Ascending aorta (tissue), 2 donors: Measurements from ENCODE around the gene ENPP5. TPM values are rescaled to one million over a fixed set of nuclear protein-coding genes. Genes with fewer than 3 reads are reported as not detected.
"Not testable (repeated sequence)": the region's sequence is repeated elsewhere in the genome, so short reads cannot be mapped to it uniquely, and the experiment has no call there.

Experiments used
- DNase-seq, 2 donors: peaks; one replicate each; pipeline ENCODE4 v3.0.0-alpha.2; 2019; ENCODE audit warnings: low spot score in 2 of 2
- H3K27ac ChIP-seq, 2 donors: fragments of 200-600 bp; sonication (generic); one replicate each; pipeline ENCODE4 v1.5.1; 2016 to 2017; ENCODE audit warnings: mild to moderate bottlenecking in 1 of 2
- H3K27me3 ChIP-seq: fragments of 200-600 bp; sonication (generic); one replicate; pipeline ENCODE4 v1.5.1; 2017
- H3K36me3 ChIP-seq, 2 donors: fragments of 200-600 bp; sonication (generic); one replicate each; pipeline ENCODE4 v1.5.1; 2016
- H3K4me1 ChIP-seq, 2 donors: fragments of 200-600 bp; sonication (generic); one replicate each; pipeline ENCODE4 v1.5.1; 2016 to 2017; ENCODE audit warnings: mild to moderate bottlenecking in 1 of 2
- H3K4me3 ChIP-seq, 2 donors: fragments of 200-600 bp; sonication (generic); one replicate each; pipeline ENCODE4 v1.5.1; 2016 to 2017; ENCODE audit warnings: mild to moderate bottlenecking in 1 of 2
- H3K9me3 ChIP-seq, 2 donors: fragments of 200-600 bp; sonication (generic); one replicate each; pipeline ENCODE4 v1.5.1; 2016
- intact Hi-C: fragments of 100-400 bp; cut with DNase I; formaldehyde crosslinking; loops from one replicate; pipeline ENCODE4 v1.15.1; 2023
- total RNA-seq: library from RNA; depleted of rRNA; stranded (reverse); fragments of >200 nt; gene quantifications from one replicate; pipeline ENCODE4 v1.1.0, GENCODE V29; 2016
- TF ChIP-seq, protein P1 (sequence below), 3 experiments: fragments of 200-600 bp in 2 of 3; fragments of 450-650 bp in 1 of 3; sonication (generic) in 2 of 3; IDR thresholded peaks; one replicate each; pipeline ENCODE4 v1.5.1; 2016 to 2019; ENCODE audit warnings: antibody characterized with exemption in 3 of 3, mild to moderate bottlenecking in 1 of 3, moderate library complexity in 1 of 3

ENPP5 gene
- total RNA-seq, 1 donor from 2014 or later, result 0.53 TPM

DNA sequence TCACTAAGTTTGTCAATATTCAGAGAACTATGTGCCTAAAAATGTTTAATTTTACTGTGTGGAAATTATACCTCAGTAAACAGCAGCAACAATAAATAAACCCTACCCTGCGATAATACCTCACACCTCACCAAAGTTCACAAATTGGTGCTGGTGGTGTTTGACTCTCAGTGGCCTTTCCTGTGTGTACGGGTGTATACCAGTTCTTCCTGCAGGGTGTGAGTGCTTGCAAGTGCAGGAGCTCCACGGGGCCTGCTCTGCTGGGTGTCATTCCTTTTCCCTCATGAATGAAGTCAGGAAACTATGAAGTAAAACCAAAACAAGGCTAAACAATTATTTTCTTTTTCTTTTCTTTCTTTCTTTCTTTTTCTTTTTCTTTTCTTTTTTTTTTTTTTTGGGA, 4.1 kb upstream of the ENPP5 start:
- intact Hi-C loops, result no loop called here
- H3K9me3 ChIP-seq, result no peaks in the 10 kb centered on the region
- TF ChIP-seq, protein P1, sequence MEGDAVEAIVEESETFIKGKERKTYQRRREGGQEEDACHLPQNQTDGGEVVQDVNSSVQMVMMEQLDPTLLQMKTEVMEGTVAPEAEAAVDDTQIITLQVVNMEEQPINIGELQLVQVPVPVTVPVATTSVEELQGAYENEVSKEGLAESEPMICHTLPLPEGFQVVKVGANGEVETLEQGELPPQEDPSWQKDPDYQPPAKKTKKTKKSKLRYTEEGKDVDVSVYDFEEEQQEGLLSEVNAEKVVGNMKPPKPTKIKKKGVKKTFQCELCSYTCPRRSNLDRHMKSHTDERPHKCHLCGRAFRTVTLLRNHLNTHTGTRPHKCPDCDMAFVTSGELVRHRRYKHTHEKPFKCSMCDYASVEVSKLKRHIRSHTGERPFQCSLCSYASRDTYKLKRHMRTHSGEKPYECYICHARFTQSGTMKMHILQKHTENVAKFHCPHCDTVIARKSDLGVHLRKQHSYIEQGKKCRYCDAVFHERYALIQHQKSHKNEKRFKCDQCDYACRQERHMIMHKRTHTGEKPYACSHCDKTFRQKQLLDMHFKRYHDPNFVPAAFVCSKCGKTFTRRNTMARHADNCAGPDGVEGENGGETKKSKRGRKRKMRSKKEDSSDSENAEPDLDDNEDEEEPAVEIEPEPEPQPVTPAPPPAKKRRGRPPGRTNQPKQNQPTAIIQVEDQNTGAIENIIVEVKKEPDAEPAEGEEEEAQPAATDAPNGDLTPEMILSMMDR (IDR thresholded peaks at IDR 0.05), result no peak

DNA sequence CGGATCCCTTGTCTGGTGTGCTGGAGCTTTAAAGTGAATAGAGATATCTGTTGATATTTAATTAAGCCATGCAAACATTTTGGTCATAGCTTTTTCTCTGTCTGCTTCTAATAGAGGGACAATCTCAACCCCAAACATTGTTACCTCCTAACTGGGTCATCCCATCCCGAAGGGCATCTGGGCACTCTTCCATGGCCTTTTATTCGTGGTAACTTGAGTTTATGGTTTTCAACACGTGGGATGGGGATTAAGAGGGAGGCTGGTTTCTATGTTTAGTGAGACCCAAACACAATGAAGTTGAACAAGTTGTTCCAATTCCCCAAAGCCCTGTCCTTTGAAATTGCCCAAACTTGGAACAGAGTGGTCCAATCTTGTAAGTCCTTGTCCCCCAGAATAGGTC, 1.4 kb upstream of the ENPP5 start:
- H3K27ac ChIP-seq, result no peak overlapping the region
- no peaks in the 10 kb centered on the region for H3K4me1 ChIP-seq
- no peaks in the 10 kb centered on the region for H3K27me3 ChIP-seq
- no peak for DNase-seq
- no peaks in the 10 kb centered on the region for H3K36me3 ChIP-seq
- H3K4me3 ChIP-seq, result no peak overlapping the region
- no peaks in the 10 kb centered on the region for H3K9me3 ChIP-seq
- TF ChIP-seq, protein P1 (IDR thresholded peaks at IDR 0.05), result no peak
- intact Hi-C loops, result no loop called here

More for the DNA sequence above, 4.1 kb upstream of the ENPP5 start:
- Histone ChIP-seq H3K27me3 (no peaks in the 10 kb centered on the region), H3K36me3 (no peaks in the 10 kb centered on the region), H3K4me3 (no peak overlapping the region), H3K27ac (no peak overlapping the region), H3K4me1 (no peaks in the 10 kb centered on the region)
- no peak for DNase-seq

DNA sequence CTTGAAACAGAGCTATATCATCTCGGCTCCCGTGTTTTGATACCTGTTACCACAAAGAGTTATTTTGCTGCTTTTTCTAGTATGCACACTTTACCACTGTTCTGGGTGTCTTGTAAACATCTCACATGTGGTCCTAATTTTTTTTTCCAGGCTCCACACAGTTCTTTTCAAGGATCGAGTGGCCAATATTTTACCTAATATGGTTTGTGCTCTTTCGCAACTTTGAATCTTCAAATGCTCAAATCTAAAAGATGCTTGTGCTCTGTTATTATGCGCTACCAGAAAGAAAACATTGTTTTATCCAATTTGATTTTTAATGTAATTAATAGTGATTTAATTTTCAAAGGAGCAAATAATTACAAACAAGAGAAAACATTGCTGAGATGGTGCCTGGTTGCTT, 10.7 kb downstream of the ENPP5 start:
- H3K9me3 ChIP-seq, result peaks cover 0 to 4% of the 10 kb centered on the region in 2 donors
- H3K27me3 ChIP-seq, result no peaks in the 10 kb centered on the region
- TF ChIP-seq, protein P1 (IDR thresholded peaks at IDR 0.05), result no peak
- H3K4me3 ChIP-seq, result no peak overlapping the region
- DNase-seq, result no peak
- intact Hi-C loops, result no loop called here
- no peaks in the 10 kb centered on the region for H3K36me3 ChIP-seq
- H3K4me1 ChIP-seq, result no peaks in the 10 kb centered on the region
- no peak overlapping the region for H3K27ac ChIP-seq

DNA sequence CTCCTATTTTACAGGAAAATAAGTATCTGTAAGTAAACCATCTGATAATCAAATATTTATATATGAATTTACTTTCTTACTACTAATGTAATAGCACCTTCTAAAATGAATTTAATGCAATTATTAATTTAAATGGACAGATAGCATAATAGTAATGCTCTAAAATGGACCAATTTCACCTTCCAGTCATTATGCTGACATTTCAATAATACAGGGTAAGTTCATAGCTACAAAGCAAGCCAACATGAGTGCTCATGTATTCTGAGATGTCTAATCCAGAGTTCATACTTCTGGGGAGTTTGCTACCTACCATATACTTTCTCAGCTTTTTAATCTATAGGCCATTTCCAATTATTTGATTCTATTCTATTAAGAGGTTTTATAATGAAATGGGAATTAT, 11.6 kb downstream of the ENPP5 start:
- TF ChIP-seq, protein P1 (IDR thresholded peaks at IDR 0.05), result no peak
- H3K9me3 ChIP-seq, result peaks cover 0 to 4% of the 10 kb centered on the region in 2 donors
- H3K4me3 ChIP-seq, result no peak overlapping the region
- intact Hi-C loops, result no loop called here
- DNase-seq, result no peak
- H3K4me1 ChIP-seq, result no peaks in the 10 kb centered on the region
- no peak overlapping the region for H3K27ac ChIP-seq
- no peaks in the 10 kb centered on the region for H3K27me3 ChIP-seq
- no peaks in the 10 kb centered on the region for H3K36me3 ChIP-seq

DNA sequence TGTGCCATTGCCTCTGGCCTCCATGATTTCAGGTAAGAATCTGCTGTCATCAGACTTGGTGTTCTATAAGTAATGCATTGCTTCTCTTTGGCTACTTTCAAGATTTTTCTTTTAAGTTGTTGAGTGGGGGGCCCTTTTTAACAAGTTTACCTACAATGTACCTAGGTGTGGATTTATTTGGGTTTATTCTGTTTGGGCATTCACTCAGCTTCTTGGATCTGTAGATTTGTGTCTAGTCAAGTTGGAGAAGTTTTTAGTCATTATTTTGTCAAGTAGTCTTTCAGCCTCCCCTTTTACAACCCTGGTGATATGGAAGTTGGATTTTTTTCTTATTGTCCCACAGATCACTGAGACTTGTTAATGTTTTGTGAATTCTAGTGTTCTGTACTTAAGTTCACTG, 14.1 kb downstream of the ENPP5 start:
- no peak overlapping the region for H3K27ac ChIP-seq
- TF ChIP-seq, protein P1 (IDR thresholded peaks at IDR 0.05), result no peak
- H3K4me3 ChIP-seq, result no peak overlapping the region
- DNase-seq, result no peak
- no peaks in the 10 kb centered on the region for H3K4me1 ChIP-seq
- no peaks in the 10 kb centered on the region for H3K36me3 ChIP-seq
- peaks cover 0 to 4% of the 10 kb centered on the region in 2 donors for H3K9me3 ChIP-seq
- no peaks in the 10 kb centered on the region for H3K27me3 ChIP-seq
- intact Hi-C loops, result no loop called here

DNA sequence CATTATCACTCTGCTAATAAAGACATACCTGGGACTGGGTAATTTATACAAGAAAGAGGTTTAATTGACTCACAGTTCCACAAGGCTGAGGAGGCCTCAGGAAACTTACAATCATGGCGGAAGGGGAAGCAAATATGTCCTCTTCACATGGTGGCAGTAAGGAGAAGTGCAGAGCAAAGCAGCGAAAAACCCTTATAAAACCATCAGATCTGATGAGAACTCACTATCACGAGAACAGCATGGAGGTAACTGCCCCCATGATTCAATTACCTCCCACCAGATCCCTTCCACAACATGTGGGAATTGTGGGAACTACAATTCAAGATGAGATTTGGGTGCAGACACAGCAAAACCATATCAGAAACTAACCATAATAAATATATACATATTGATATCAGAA, 21.7 kb downstream of the ENPP5 start:
- not testable (repeated sequence) for H3K27ac ChIP-seq, H3K27me3 ChIP-seq, DNase-seq

More for the DNA sequence above, 21.7 kb downstream of the ENPP5 start:
- intact Hi-C loops, H3K36me3 ChIP-seq, H3K4me3 ChIP-seq, H3K4me1 ChIP-seq, H3K9me3 ChIP-seq: not testable (repeated sequence)
